SK-N-SH (cell line): ENCODE measurements around the gene CBFB. TPM values are rescaled to one million over a fixed set of nuclear protein-coding genes. Genes with fewer than 3 reads are reported as not detected.

Experiments used
- CTCF ChIA-PET: fragments of 300-600, 350-600 bp; formaldehyde crosslinking; extraction: SDS; loops from one replicate; lab custom pipeline; 2021; lab: Yijun Ruan, JAX
- POLR2A ChIA-PET: fragments of 350-600 bp; sonication (Branson Sonifier 250); formaldehyde crosslinking; extraction: SDS; loops from one replicate; lab custom pipeline; 2020; ENCODE audit warnings: antibody characterized with exemption, inconsistent platforms; lab: Yijun Ruan, JAX
- DNase-seq: peaks from one replicate; pipeline ENCODE4 v3.0.0; 2012
- H2AFZ ChIP-seq: fragments of 200-600 bp; sonication (generic); 2 replicates; pipeline ENCODE4 v1.8.1; 2016; ENCODE audit warnings: antibody characterized with exemption, mild to moderate bottlenecking, low read depth
- H3F3A ChIP-seq: fragments of 200-600 bp; sonication (generic); replicated peaks from 2 replicates; pipeline ENCODE3; 2016; ENCODE audit warnings: antibody characterized with exemption, mild to moderate bottlenecking; ENCODE audit not compliant: insufficient read depth
- H3K27ac ChIP-seq, 2 experiments: fragments of 200-500 bp in 1 of 2; fragments of 200-600 bp in 1 of 2; sonication (Bioruptor generic) in 1 of 2; sonication (generic), shearing (Covaris generic) in 1 of 2; 2 replicates each; pipeline versions ENCODE4 v1.5.1 to v1.6.1; 2014 to 2016; ENCODE audit warnings: low read depth in 2 of 2, inconsistent platforms in 1 of 2, low read length in 1 of 2, mild to moderate bottlenecking in 1 of 2, mixed read lengths in 1 of 2
- H3K27me3 ChIP-seq: fragments of 200-600 bp; sonication (generic), shearing (Covaris generic); 2 replicates; pipeline ENCODE4 v1.6.1; 2016; ENCODE audit warnings: mixed run types; ENCODE audit not compliant: insufficient read depth
- H3K36me3 ChIP-seq, 2 experiments: fragments of 200-500 bp in 1 of 2; fragments of 200-600 bp in 1 of 2; sonication (Bioruptor generic) in 1 of 2; sonication (generic) in 1 of 2; replicated peaks in 1 of 2; 2 replicates each; pipeline versions ENCODE3 to v1.5.1; 2014 to 2016; ENCODE audit warnings: low read length in 1 of 2, mild to moderate bottlenecking in 1 of 2; ENCODE audit not compliant: insufficient read depth in 2 of 2, control insufficient read depth in 1 of 2
- H3K4me1 ChIP-seq, 2 experiments: fragments of 200-500 bp in 1 of 2; fragments of 200-600 bp in 1 of 2; sonication (Bioruptor generic) in 1 of 2; sonication (generic), shearing (Covaris generic) in 1 of 2; 2 replicates each; pipeline versions ENCODE4 v1.5.1 to v1.6.1; 2014 to 2016; ENCODE audit warnings: low read depth in 1 of 2, low read length in 1 of 2, mixed run types in 1 of 2; ENCODE audit not compliant: insufficient read depth in 2 of 2, control insufficient read depth in 1 of 2
- H3K4me2 ChIP-seq: fragments of 200-600 bp; sonication (generic), shearing (Covaris generic); 2 replicates; pipeline ENCODE4 v1.6.1; 2017; ENCODE audit warnings: mixed run types
- H3K4me3 ChIP-seq, 2 experiments: fragments of 200-500 bp in 1 of 2; fragments of 200-600 bp in 1 of 2; sonication (Bioruptor generic) in 1 of 2; sonication (generic), shearing (Covaris generic) in 1 of 2; 2 replicates each; pipeline versions ENCODE4 v1.5.1 to v1.8.1; 2014 to 2016; ENCODE audit warnings: low read depth in 2 of 2, inconsistent platforms in 1 of 2, low read length in 1 of 2, mild to moderate bottlenecking in 1 of 2, mixed read lengths in 1 of 2, moderate library complexity in 1 of 2
- H3K79me2 ChIP-seq: fragments of 200-600 bp; sonication (generic); 2 replicates; pipeline ENCODE4 v1.8.1; 2017; ENCODE audit warnings: mild to moderate bottlenecking; ENCODE audit not compliant: insufficient read depth
- H3K9ac ChIP-seq: fragments of 200-600 bp; sonication (generic); 2 replicates; pipeline ENCODE4 v1.6.1; 2017; ENCODE audit warnings: mixed run types
- H3K9me2 ChIP-seq: fragments of 200-600 bp; sonication (generic); 2 replicates; pipeline ENCODE4 v1.6.1; 2017; ENCODE audit warnings: mixed run types
- H3K9me3 ChIP-seq: fragments of 200-600 bp; sonication (generic); 2 replicates; pipeline ENCODE4 v1.6.1; 2017; ENCODE audit warnings: mixed run types, mild to moderate bottlenecking, moderate library complexity
- H4K20me1 ChIP-seq: fragments of 200-600 bp; sonication (generic); 2 replicates; pipeline ENCODE4 v1.6.1; 2017; ENCODE audit warnings: mild to moderate bottlenecking, mixed run types; ENCODE audit not compliant: insufficient read depth
- CHD2 ChIP-seq: fragments of 150-350 bp; IDR thresholded peaks from 2 replicates; pipeline ENCODE4 v1.6.1; 2018; ENCODE audit warnings: low read length; ENCODE audit not compliant: partially characterized antibody
- ELF1 ChIP-seq: IDR thresholded peaks from 2 replicates; pipeline ENCODE4 v1.4.0; 2012
- FOXJ3 ChIP-seq: sonication (generic); formaldehyde crosslinking; IDR thresholded peaks from 2 replicates; pipeline ENCODE4 v1.5.1; 2020; ENCODE audit warnings: mild to moderate bottlenecking, missing genetic modification reagents
- GABPA ChIP-seq: IDR thresholded peaks from 2 replicates; pipeline ENCODE4 v1.4.0; 2012; ENCODE audit warnings: low read depth, mild to moderate bottlenecking
- JUND ChIP-seq: IDR thresholded peaks from 2 replicates; pipeline ENCODE4 v1.4.0; 2012
- MXI1 ChIP-seq: IDR thresholded peaks from 2 replicates; pipeline ENCODE4 v1.6.1; 2012; ENCODE audit warnings: mild to moderate bottlenecking, low read depth, low read length, improper control_type of control experiment
- POLR2AphosphoS5 ChIP-seq: IDR thresholded peaks from 2 replicates; pipeline ENCODE4 v1.6.1; 2012; ENCODE audit warnings: low read depth, low read length
- RAD21 ChIP-seq: IDR thresholded peaks from 2 replicates; pipeline ENCODE4 v1.6.1; 2012; ENCODE audit warnings: mild to moderate bottlenecking, low read length
- RCOR1 ChIP-seq: fragments of 150-350 bp; IDR thresholded peaks from 2 replicates; pipeline ENCODE4 v1.6.1; 2017; ENCODE audit warnings: antibody characterized with exemption, low read length
- RXRA ChIP-seq: IDR thresholded peaks from 2 replicates; pipeline ENCODE4 v1.4.0; 2012; ENCODE audit warnings: low read depth, mild to moderate bottlenecking, borderline replicate concordance
- SIN3A ChIP-seq: IDR thresholded peaks from 2 replicates; pipeline ENCODE4 v1.6.1; 2012; ENCODE audit warnings: low read depth, mild to moderate bottlenecking, low read length, moderate library complexity, borderline replicate concordance
- SMC3 ChIP-seq: IDR thresholded peaks from 2 replicates; pipeline ENCODE4 v1.6.1; 2012; ENCODE audit warnings: low read depth, low read length, improper control_type of control experiment
- TEAD4 ChIP-seq: IDR thresholded peaks from 2 replicates; pipeline ENCODE4 v1.4.0; 2012; ENCODE audit warnings: mild to moderate bottlenecking, borderline replicate concordance; ENCODE audit not compliant: insufficient read depth
- WGBS: methylation state at CpG from one replicate; pipeline ENCODE4 v1.1.6; 2017; ENCODE audit warnings: low lambda C conversion rate; 5-methylcytosine and 5-hydroxymethylcytosine counted together
- polyA plus RNA-seq, 3 experiments: library from polyadenylated mRNA; depleted of rRNA; stranded (reverse); fragments of >200 nt; gene quantifications; 2 replicates each; pipeline ENCODE4 v1.2.3, GENCODE V29; 2012
- TF ChIP-seq, protein P1 (sequence below): fragments of 150-350 bp; IDR thresholded peaks from 2 replicates; pipeline ENCODE4 v1.6.1; 2016; ENCODE audit warnings: mild to moderate bottlenecking, low read depth, low read length
- TF ChIP-seq, protein P2 (sequence below): fragments of 200-600 bp; sonication (generic); IDR thresholded peaks from 2 replicates; pipeline ENCODE4 v1.6.1; 2017; ENCODE audit warnings: antibody characterized with exemption, mild to moderate bottlenecking, moderate library complexity
- TF ChIP-seq, protein P3 (sequence below): IDR thresholded peaks from 2 replicates; pipeline ENCODE4 v1.6.1; 2012; ENCODE audit warnings: mild to moderate bottlenecking, low read depth, low read length, moderate library complexity
- TF ChIP-seq, protein P4 (sequence below): IDR thresholded peaks from 2 replicates; pipeline ENCODE4 v1.4.0; 2012; ENCODE audit warnings: low read depth, borderline replicate concordance

Gene CBFB
- polyA plus RNA-seq, 1 of the 3 experiments (the other 2 are of a cell fraction) = 40.1 TPM

DNA sequence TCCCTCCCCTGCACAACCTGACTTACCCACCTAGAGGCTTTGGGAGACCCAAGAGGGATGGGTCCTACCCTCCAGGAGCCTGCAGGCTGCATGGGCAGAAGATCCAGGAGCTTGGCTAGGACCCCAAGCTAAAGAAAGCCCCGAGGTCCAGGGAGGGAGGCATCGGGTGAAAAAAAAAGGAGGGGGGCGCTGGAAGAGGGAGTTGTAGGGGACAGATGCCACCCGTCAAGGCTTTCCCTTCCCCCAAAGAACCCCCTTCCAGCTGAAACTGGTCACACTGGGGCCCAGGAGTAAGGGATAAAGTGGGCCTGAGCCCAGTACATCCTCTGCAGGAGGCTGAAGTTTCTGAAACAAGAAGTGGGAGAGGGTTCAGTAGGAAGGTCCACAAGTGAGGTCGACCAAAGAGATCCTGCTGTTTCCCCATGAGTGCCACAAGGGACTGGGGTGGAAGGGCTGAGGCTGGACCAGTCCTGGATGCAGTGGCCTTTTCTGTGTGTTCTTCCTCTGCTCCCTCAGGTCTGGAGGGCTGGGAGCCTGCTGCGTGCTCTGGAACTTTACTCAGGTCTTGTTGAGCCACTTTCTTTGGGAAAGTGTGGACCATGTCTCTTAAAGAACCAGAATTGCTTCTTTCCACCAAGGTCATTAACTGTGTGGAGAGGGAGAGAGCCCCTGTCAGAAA lies 14.2 kb upstream of the CBFB start:
- no peak for TF ChIP-seq RXRA
- TF ChIP-seq JUND = no peak
- TF ChIP-seq CHD2 = no peak
- no peak for TF ChIP-seq RAD21
- TF ChIP-seq, protein P1, sequence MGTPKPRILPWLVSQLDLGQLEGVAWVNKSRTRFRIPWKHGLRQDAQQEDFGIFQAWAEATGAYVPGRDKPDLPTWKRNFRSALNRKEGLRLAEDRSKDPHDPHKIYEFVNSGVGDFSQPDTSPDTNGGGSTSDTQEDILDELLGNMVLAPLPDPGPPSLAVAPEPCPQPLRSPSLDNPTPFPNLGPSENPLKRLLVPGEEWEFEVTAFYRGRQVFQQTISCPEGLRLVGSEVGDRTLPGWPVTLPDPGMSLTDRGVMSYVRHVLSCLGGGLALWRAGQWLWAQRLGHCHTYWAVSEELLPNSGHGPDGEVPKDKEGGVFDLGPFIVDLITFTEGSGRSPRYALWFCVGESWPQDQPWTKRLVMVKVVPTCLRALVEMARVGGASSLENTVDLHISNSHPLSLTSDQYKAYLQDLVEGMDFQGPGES = no peak
- no peak for TF ChIP-seq ELF1
- TF ChIP-seq, protein P2, sequence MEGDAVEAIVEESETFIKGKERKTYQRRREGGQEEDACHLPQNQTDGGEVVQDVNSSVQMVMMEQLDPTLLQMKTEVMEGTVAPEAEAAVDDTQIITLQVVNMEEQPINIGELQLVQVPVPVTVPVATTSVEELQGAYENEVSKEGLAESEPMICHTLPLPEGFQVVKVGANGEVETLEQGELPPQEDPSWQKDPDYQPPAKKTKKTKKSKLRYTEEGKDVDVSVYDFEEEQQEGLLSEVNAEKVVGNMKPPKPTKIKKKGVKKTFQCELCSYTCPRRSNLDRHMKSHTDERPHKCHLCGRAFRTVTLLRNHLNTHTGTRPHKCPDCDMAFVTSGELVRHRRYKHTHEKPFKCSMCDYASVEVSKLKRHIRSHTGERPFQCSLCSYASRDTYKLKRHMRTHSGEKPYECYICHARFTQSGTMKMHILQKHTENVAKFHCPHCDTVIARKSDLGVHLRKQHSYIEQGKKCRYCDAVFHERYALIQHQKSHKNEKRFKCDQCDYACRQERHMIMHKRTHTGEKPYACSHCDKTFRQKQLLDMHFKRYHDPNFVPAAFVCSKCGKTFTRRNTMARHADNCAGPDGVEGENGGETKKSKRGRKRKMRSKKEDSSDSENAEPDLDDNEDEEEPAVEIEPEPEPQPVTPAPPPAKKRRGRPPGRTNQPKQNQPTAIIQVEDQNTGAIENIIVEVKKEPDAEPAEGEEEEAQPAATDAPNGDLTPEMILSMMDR = no peak
- TF ChIP-seq, protein P3, sequence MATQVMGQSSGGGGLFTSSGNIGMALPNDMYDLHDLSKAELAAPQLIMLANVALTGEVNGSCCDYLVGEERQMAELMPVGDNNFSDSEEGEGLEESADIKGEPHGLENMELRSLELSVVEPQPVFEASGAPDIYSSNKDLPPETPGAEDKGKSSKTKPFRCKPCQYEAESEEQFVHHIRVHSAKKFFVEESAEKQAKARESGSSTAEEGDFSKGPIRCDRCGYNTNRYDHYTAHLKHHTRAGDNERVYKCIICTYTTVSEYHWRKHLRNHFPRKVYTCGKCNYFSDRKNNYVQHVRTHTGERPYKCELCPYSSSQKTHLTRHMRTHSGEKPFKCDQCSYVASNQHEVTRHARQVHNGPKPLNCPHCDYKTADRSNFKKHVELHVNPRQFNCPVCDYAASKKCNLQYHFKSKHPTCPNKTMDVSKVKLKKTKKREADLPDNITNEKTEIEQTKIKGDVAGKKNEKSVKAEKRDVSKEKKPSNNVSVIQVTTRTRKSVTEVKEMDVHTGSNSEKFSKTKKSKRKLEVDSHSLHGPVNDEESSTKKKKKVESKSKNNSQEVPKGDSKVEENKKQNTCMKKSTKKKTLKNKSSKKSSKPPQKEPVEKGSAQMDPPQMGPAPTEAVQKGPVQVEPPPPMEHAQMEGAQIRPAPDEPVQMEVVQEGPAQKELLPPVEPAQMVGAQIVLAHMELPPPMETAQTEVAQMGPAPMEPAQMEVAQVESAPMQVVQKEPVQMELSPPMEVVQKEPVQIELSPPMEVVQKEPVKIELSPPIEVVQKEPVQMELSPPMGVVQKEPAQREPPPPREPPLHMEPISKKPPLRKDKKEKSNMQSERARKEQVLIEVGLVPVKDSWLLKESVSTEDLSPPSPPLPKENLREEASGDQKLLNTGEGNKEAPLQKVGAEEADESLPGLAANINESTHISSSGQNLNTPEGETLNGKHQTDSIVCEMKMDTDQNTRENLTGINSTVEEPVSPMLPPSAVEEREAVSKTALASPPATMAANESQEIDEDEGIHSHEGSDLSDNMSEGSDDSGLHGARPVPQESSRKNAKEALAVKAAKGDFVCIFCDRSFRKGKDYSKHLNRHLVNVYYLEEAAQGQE = no peak
- TF ChIP-seq SMC3 = no peak
- TF ChIP-seq GABPA = no peak
- TF ChIP-seq POLR2AphosphoS5 = no peak
- TF ChIP-seq MXI1 = no peak
- TF ChIP-seq, protein P4, sequence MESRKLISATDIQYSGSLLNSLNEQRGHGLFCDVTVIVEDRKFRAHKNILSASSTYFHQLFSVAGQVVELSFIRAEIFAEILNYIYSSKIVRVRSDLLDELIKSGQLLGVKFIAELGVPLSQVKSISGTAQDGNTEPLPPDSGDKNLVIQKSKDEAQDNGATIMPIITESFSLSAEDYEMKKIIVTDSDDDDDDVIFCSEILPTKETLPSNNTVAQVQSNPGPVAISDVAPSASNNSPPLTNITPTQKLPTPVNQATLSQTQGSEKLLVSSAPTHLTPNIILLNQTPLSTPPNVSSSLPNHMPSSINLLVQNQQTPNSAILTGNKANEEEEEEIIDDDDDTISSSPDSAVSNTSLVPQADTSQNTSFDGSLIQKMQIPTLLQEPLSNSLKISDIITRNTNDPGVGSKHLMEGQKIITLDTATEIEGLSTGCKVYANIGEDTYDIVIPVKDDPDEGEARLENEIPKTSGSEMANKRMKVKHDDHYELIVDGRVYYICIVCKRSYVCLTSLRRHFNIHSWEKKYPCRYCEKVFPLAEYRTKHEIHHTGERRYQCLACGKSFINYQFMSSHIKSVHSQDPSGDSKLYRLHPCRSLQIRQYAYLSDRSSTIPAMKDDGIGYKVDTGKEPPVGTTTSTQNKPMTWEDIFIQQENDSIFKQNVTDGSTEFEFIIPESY = no peak
- TF ChIP-seq SIN3A = no peak
- no peak for TF ChIP-seq RCOR1
- no peak for TF ChIP-seq FOXJ3 (CRISPR knock-in tag)
- no peak for TF ChIP-seq TEAD4
- Histone ChIP-seq H3K4me1 (peaks cover 8 to 11% of the 10 kb centered on the region in 2 experiments; a peak in 1 of 4 replicates), H3K4me2 (peak overlapping the region; percentile 71), H3K9ac (no peak overlapping the region), H2AFZ (0 out of 2 replicates have a peak overlapping the region, but pooled peaks have one; percentile 83), H3K9me3 (no peaks in the 10 kb centered on the region), H3F3A (peaks cover 10% of the 10 kb centered on the region), H3K27ac (no peak overlapping the region), H3K27me3 (no peaks in the 10 kb centered on the region), H3K9me2 (no peaks in the 10 kb centered on the region), H4K20me1 (no peaks in the 10 kb centered on the region), H3K4me3 (no peak overlapping the region), H3K79me2 (no peaks in the 10 kb centered on the region), H3K36me3 (no peaks in the 10 kb centered on the region)
- ChIA-PET POLR2A (interaction anchor here (0.6 to 1.2 kb wide), 2 partner anchors 87 to 136 kb away, joined by 4 to 6 read pairs; partner anchors contain the start of gene B3GNT9), CTCF (interaction anchor here (0.8 to 23.0 kb wide), 11 partner anchors 11 to 155 kb away, joined by 3 to 470 read pairs (median 5); partner anchors contain the start of genes B3GNT9, FBXL8, NOL3 and TRADD)
- WGBS = 90% methylated on average over 6 of the region's 6 CpGs
- DNase-seq = no peak
